ENCODE results near the gene HSF5.
"Not testable (repeated sequence)": the region's sequence is repeated elsewhere in the genome, so short reads cannot be mapped to it uniquely, and the experiment has no call there.

The HSF5 gene

GRCh38 chr17:58516644-58517377 lies 28.6 kb upstream of the HSF5 start:
- no peak for DNase-seq

- DNase-seq, result no peak
Observed at GRCh38 chr17:58515286-58515685, 27.1 kb upstream of the HSF5 start.

- no peak for DNase-seq
Observed at GRCh38 chr17:58514770-58515157, 26.6 kb upstream of the HSF5 start.

GRCh38 chr17:58513965-58514769 lies 26.0 kb upstream of the HSF5 start, which contains the start of gene MTMR4:
TSS of gene MTMR4 (minus strand) at chr17:58514638. CDS start at chr17:58514407, 231 bp downstream.
- DNase-seq, result no peak

GRCh38 chr17:58513267-58513964 lies 25.2 kb upstream of the HSF5 start:
- no peak for DNase-seq

- DNase-seq, result no peak
Observed at GRCh38 chr17:58510075-58510474, 21.9 kb upstream of the HSF5 start.

- no peak for DNase-seq
Observed at GRCh38 chr17:58508341-58509067, 20.3 kb upstream of the HSF5 start.

- no peak for DNase-seq
Observed at GRCh38 chr17:58507123-58507634, 19.0 kb upstream of the HSF5 start.

GRCh38 chr17:58506354-58507080 lies 18.3 kb upstream of the HSF5 start:
- no peak for DNase-seq

- DNase-seq, result no peak
Observed at GRCh38 chr17:58504826-58505351, 16.7 kb upstream of the HSF5 start.

- DNase-seq, result no peak
Observed at GRCh38 chr17:58503866-58504265, 15.7 kb upstream of the HSF5 start.

- not testable (repeated sequence) for DNase-seq
Observed at GRCh38 chr17:58503134-58503533, 14.9 kb upstream of the HSF5 start.

GRCh38 chr17:58501451-58501850 lies 13.2 kb upstream of the HSF5 start:
- DNase-seq, result no peak

- no peak for DNase-seq
Observed at GRCh38 chr17:58498177-58498828, 10.1 kb upstream of the HSF5 start.

GRCh38 chr17:58493506-58493905 lies 5.3 kb upstream of the HSF5 start:
- DNase-seq, result no peak

- no peak for DNase-seq
Observed at GRCh38 chr17:58492238-58493121, 4.3 kb upstream of the HSF5 start.

GRCh38 chr17:58491510-58492045 lies 3.4 kb upstream of the HSF5 start:
- DNase-seq, result no peak

- no peak for DNase-seq
Observed at GRCh38 chr17:58488428-58488890, 251 bp upstream of the HSF5 start.

GRCh38 chr17:58484600-58484999 lies 3.6 kb downstream of the HSF5 start:
- DNase-seq, result no peak

GRCh38 chr17:58481798-58482197 lies 6.4 kb downstream of the HSF5 start:
- not testable (repeated sequence) for DNase-seq

Measured in cortex of kidney (tissue), 1 donor.